Nephron (organoid): ENCODE results near the gene CD44.

ENCODE experiments used
- H3K27ac Mint-ChIP-seq, 3 experiments: 2 replicates each; pipeline ENCODE4 v1.8.0; 2020; ENCODE audit warnings: mixed read lengths in 3 of 3, mild to moderate bottlenecking in 2 of 3, moderate library complexity in 1 of 3
- H3K27me3 Mint-ChIP-seq: 2 replicates; pipeline ENCODE4 v1.8.0; 2021; ENCODE audit warnings: low read depth, mild to moderate bottlenecking, moderate library complexity, mixed read lengths
- H3K36me3 Mint-ChIP-seq: 2 replicates; pipeline ENCODE4 v1.8.0; 2020; ENCODE audit warnings: low read depth, mixed read lengths
- H3K4me1 Mint-ChIP-seq: 2 replicates; pipeline ENCODE4 v1.8.0; 2020; ENCODE audit warnings: mixed read lengths
- H3K4me3 Mint-ChIP-seq, 3 experiments: 2 replicates each; pipeline ENCODE4 v1.8.0; 2020; ENCODE audit warnings: mild to moderate bottlenecking in 3 of 3, mixed read lengths in 3 of 3, moderate library complexity in 2 of 3
- H3K9me3 Mint-ChIP-seq: 2 replicates; pipeline ENCODE4 v1.8.0; 2020; ENCODE audit warnings: mixed read lengths
- TF ChIP-seq, protein P1 (sequence below), 3 experiments: fragments of 200-600 bp; sonication (generic); IDR thresholded peaks; one replicate each; pipeline ENCODE4 v1.5.0; 2021; ENCODE audit warnings: antibody characterized with exemption in 3 of 3; ENCODE audit not compliant: unreplicated experiment in 3 of 3

Gene CD44

DNA sequence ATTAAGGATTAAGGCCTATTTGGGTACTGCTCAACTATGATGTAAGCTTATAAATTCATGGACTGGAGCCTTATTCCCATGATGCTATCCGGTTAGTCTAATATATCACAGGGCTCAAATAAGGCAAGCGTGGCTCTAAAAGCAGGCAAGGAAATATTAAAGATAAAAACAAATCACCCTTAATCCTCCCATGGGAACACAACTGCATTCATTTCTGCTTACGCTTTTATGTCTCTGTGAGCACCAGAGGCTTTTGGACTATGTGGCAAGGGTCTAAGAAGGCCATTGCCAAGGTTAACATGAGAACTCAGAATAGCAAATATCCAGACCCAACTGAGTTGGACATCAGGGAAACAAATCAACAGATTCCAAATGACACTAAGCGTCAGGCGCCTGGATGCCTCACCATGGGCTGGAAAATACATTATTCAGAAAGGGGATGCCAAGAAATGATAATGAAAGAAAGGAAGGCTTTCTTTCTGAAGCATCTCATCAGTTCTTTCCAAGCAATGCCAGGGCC is 142.3 kb downstream of the CD44 start:
- Mint-ChIP-seq H3K9me3 (no peaks in the 10 kb centered on the region), H3K27ac (no peak overlapping the region), H3K36me3 (no peaks in the 10 kb centered on the region), H3K4me3 (no peak overlapping the region), H3K4me1 (no peaks in the 10 kb centered on the region), H3K27me3 (peaks cover 10% of the 10 kb centered on the region)
- TF ChIP-seq, protein P1, sequence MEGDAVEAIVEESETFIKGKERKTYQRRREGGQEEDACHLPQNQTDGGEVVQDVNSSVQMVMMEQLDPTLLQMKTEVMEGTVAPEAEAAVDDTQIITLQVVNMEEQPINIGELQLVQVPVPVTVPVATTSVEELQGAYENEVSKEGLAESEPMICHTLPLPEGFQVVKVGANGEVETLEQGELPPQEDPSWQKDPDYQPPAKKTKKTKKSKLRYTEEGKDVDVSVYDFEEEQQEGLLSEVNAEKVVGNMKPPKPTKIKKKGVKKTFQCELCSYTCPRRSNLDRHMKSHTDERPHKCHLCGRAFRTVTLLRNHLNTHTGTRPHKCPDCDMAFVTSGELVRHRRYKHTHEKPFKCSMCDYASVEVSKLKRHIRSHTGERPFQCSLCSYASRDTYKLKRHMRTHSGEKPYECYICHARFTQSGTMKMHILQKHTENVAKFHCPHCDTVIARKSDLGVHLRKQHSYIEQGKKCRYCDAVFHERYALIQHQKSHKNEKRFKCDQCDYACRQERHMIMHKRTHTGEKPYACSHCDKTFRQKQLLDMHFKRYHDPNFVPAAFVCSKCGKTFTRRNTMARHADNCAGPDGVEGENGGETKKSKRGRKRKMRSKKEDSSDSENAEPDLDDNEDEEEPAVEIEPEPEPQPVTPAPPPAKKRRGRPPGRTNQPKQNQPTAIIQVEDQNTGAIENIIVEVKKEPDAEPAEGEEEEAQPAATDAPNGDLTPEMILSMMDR (IDR thresholded peaks at IDR 0.05; ENCODE audit: unreplicated experiment in 3 of 3): no peak
